Measurements from ENCODE around the gene PRR7. TPM values are rescaled to one million over a fixed set of nuclear protein-coding genes. Genes with fewer than 3 reads are reported as not detected.

The PRR7 gene
- total RNA-seq, 2 donors from 2014 or later, result 8.2 to 13.6 TPM

GRCh38 chr5:177495243-177496060 is 48.8 kb downstream of the PRR7 start:
- no peak for ATAC-seq (replicated peaks)
- Mint-ChIP-seq H3K27ac (no peak overlapping the region), H3K36me3 (ENCODE audit: low read depth) (peaks cover 9% of the 10 kb centered on the region), H3K27me3 (no peaks in the 10 kb centered on the region), H3K4me1 (peaks cover 16% of the 10 kb centered on the region), H3K9me3 (no peaks in the 10 kb centered on the region), H3K4me3 (peak overlapping the region; percentile 86)

DNA sequence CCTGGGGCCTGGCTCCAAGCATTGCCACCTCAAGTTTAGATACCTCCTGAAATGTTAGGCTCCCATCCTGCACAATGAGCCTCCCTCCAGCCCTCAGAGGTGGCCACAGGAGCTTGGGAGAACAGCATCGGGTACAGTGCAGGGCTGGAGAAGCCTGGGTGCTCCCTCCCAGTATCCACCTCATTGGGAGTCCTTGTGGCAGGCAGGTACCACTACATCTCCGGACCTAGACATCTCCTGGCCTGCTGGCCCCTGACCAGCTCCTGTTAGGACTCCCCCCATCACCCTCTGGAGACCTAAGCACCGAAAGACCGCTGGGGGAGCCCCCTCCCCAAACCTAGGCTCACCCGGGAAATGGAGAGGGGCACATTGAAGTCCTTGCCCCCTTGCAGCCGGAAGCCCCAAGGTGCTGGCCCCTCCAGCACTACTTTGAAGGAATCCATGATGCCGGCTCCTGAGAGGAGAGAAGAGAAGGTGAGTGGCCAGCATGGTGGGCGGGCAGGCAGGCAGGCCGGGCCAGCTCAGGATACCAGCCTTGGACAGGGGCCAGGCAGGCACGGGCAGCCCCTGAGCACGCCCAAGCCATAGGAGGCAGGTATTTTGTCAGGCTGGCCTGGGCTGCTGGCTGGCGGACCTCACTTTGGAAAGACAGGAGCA is 49.6 kb downstream of the PRR7 start:
- peak overlapping the region; percentile 86 for H3K4me3 Mint-ChIP-seq
- no peak overlapping the region for H3K27ac Mint-ChIP-seq
- no peaks in the 10 kb centered on the region for H3K9me3 Mint-ChIP-seq
- no peak for ATAC-seq (replicated peaks)
- H3K27me3 Mint-ChIP-seq, result no peaks in the 10 kb centered on the region
- peaks cover 2% of the 10 kb centered on the region for H3K36me3 Mint-ChIP-seq (ENCODE audit: low read depth)
- H3K4me1 Mint-ChIP-seq, result peaks cover 16% of the 10 kb centered on the region

DNA sequence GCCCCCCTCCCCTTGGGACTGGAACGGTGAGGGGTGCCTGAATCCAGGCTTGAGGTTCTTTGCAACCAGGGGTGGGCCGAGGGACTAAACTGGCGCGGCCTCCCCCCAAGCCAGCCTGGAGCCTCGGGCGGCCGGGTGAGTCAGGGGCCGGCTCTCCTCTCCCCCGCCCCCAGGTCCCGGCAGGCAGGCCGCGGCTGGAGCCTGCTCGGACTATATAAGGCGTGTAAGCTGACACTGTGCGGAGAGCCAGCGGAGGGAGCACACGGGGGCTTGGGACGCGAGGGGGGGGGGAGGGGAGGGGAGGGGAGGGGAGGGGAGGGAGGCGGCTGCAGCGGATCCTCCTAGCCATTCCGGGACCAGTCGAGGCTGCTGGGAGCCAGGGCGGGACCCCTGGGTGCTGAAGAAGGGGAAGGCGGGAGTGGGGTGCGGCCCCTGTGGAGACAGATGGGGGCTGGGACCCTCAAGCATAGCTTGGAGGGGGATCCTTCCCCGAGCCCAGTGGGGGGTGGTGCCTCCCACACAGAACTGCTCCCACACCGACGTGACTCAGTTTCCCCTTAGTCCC is 50.2 kb downstream of the PRR7 start:
- peaks cover 16% of the 10 kb centered on the region for H3K4me1 Mint-ChIP-seq
- H3K36me3 Mint-ChIP-seq (ENCODE audit: low read depth), result no peaks in the 10 kb centered on the region
- ATAC-seq (replicated peaks), result peak; percentile 15
- no peaks in the 10 kb centered on the region for H3K27me3 Mint-ChIP-seq
- no peaks in the 10 kb centered on the region for H3K9me3 Mint-ChIP-seq
- H3K27ac Mint-ChIP-seq, result no peak overlapping the region
- H3K4me3 Mint-ChIP-seq, result peak overlapping the region; percentile 86

DNA sequence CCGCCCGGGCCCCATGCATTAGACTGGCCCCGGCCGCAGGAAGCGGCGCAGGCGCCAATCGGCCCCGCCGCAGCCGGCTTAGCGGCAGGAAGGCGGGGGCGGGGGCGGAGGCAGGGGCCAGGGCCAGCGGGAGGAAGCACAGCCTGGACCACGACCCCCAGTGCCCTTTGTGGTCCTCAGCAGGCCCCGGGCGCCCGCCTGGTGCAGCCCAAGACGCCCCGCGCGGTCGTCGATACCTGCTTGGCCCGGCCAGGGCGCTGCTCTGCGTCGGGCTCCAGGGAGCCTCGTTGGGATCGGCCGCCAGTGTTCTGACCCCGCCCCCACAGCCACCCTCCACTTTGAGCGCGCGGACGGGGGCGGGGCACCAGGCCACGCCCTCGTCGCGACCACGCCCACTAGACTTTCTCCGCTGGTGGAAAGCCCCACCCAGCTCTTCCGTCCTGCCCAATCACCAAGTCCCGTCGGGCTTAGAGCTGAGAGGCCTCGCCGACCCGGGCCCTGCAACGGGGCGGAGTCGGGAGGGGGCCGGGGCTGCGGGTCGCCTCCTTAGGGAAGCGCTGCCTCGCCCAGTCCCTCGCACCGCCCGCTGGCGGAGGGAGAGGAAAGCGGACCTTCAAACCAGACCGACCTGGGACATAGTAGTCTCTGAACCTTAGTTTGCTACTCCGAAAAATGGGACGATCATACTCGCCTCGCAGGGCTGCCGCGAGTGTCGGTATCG is 50.8 kb downstream of the PRR7 start, which contains the start of gene PDLIM7:
PDLIM7 (minus strand) TSS at position 313 of the 721 bp plus-strand sequence. CDS start 1,092 bp downstream, outside the sequence.
- Mint-ChIP-seq H3K4me3 (peak within 1 kb of the TSS; percentile 86), H3K27me3 (no peaks in the 10 kb centered on the region), H3K4me1 (peaks cover 16% of the 10 kb centered on the region), H3K27ac (peak within 1 kb of the TSS; percentile 39), H3K9me3 (no peaks in the 10 kb centered on the region), H3K36me3 (ENCODE audit: low read depth) (no peaks in the 10 kb centered on the region)
- peak; percentile 87 for ATAC-seq (replicated peaks)

GRCh38 chr5:177498013-177498787 is 51.6 kb downstream of the PRR7 start:
- no peaks in the 10 kb centered on the region for H3K9me3 Mint-ChIP-seq

DNA sequence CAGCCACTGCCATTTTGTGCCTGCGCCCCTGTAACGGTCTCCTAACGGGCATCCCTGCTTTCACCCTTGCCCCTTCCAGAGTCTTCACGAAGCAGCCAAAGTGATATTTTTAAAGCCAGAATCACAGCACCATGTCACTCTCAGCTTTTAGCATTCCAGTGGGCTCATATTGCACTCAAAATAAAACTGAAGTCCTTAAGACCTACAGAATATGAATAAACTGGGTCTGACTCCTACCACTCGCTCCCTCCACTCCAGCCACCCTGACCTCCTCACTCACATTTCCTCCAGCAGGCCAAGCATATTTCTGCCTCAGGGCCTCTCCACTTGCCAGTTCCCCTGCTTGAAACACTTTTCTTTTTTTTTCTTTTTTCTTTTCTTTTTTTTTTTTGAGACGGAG is 53.2 kb downstream of the PRR7 start:
- ATAC-seq (replicated peaks), result no peak
- H3K4me3 Mint-ChIP-seq, result no peak overlapping the region
- H3K27ac Mint-ChIP-seq, result no peak overlapping the region
- H3K9me3 Mint-ChIP-seq, result no peaks in the 10 kb centered on the region
- H3K36me3 Mint-ChIP-seq (ENCODE audit: low read depth), result no peaks in the 10 kb centered on the region
- peaks cover 8% of the 10 kb centered on the region for H3K4me1 Mint-ChIP-seq
- no peaks in the 10 kb centered on the region for H3K27me3 Mint-ChIP-seq

More at GRCh38 chr5:177498013-177498787, 51.6 kb downstream of the PRR7 start:
- H3K4me3 Mint-ChIP-seq, result peak overlapping the region; percentile 86
- H3K36me3 Mint-ChIP-seq (ENCODE audit: low read depth), result no peaks in the 10 kb centered on the region
- peak; percentile 31 for ATAC-seq (replicated peaks)
- H3K4me1 Mint-ChIP-seq, result peaks cover 12% of the 10 kb centered on the region
- peak overlapping the region; percentile 39 for H3K27ac Mint-ChIP-seq
- H3K27me3 Mint-ChIP-seq, result no peaks in the 10 kb centered on the region

DNA sequence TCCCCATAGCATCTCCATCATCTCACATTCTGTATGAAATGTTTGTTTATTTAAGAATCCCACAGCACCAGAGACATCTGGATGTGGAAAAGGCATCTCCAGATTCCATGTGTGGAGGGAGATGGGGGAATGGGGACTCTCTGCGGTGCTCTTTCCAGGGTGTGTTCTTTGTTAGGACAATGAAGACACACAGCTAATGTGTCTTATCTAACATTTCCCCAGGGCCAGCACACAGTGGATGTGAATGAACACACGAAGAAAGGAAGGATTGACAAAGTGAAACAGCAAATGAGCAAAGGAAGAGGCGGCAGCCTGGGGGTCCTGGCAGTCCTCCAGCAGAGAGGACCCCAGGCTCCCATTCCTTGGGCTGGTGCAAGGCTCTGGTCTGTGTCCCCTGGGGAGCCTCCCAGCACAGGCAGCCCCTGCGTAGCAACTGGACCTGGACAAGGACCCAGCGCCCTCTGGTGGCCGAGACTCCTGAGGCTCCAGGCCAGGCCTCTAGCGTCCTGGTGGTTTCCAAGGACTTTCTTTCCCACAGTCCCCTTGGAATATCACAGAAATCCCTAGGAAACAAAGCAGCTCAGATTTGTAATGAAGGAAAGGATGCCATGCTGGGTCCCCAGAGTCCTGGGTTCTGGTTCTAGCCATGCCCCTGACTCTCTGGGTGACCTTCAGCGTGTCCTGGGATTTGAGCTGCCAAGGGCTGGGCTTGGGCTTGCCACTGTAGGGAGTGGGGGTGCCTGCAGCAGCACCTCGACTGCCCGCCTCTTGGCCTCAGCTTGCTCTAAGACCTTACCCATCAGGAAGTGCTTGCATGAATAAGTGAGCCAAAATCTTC is 54.3 kb downstream of the PRR7 start:
- Mint-ChIP-seq H3K27ac (peak overlapping the region; percentile 2), H3K4me1 (peaks cover 8% of the 10 kb centered on the region), H3K9me3 (no peaks in the 10 kb centered on the region), H3K27me3 (no peaks in the 10 kb centered on the region), H3K4me3 (no peak overlapping the region), H3K36me3 (ENCODE audit: low read depth) (no peaks in the 10 kb centered on the region)
- peak; percentile 33 for ATAC-seq (replicated peaks)

DNA sequence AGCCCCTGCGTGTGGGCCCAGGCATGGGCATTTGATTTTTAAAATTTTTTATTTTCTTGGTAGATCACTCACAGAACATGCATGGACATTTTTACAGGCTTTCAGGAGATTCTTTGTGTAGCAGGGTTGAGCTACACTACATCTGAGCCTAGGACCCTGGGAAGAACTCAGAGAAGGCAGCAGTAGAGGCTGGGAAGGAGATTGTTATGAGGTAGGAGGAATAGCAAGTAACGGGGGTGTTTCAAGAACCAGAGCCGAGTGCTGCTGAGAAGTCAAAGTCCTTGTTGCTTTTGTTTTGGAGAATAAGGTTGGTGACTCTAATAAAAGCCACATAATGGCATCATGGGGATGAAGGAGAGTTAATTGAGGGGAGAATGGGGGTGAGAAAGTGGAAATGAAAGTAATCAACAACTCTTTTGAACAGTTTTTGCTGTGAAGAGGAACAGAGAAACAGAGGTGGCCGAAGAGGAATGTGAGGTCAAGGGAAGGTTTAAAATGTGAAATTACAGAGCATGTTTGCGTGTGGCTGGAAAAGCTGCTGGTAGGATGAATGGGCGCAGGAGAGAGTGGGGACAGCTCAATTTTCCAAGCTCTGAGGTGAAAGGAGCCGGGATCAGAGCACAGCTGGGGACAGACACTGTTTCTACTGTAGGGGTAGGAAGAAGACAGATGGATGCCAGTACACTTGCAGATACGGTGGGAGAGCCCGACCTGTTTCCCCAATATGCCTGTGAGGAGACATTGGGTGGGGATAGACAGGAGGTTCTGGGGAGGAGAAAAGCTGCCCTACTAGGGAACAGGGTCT is 55.5 kb downstream of the PRR7 start:
- no peak for ATAC-seq (replicated peaks)
- Mint-ChIP-seq H3K4me3 (no peak overlapping the region), H3K4me1 (peaks cover 8% of the 10 kb centered on the region), H3K9me3 (no peaks in the 10 kb centered on the region), H3K27me3 (no peaks in the 10 kb centered on the region), H3K36me3 (ENCODE audit: low read depth) (no peaks in the 10 kb centered on the region), H3K27ac (no peak overlapping the region)

- H3K27me3 Mint-ChIP-seq, result no peaks in the 10 kb centered on the region
- H3K4me3 Mint-ChIP-seq, result no peak overlapping the region
- H3K9me3 Mint-ChIP-seq, result no peaks in the 10 kb centered on the region
- peaks cover 8% of the 10 kb centered on the region for H3K4me1 Mint-ChIP-seq
- H3K27ac Mint-ChIP-seq, result no peak overlapping the region
- no peaks in the 10 kb centered on the region for H3K36me3 Mint-ChIP-seq (ENCODE audit: low read depth)
- no peak for ATAC-seq (replicated peaks)
These were observed 56.3 kb downstream of the PRR7 start for GRCh38 chr5:177502886-177503285.

- H3K4me1 Mint-ChIP-seq, result peaks cover 5% of the 10 kb centered on the region
- no peak overlapping the region for H3K4me3 Mint-ChIP-seq
- no peaks in the 10 kb centered on the region for H3K36me3 Mint-ChIP-seq (ENCODE audit: low read depth)
- no peak for ATAC-seq (replicated peaks)
- no peaks in the 10 kb centered on the region for H3K9me3 Mint-ChIP-seq
- no peak overlapping the region for H3K27ac Mint-ChIP-seq
- H3K27me3 Mint-ChIP-seq, result no peaks in the 10 kb centered on the region
These were observed 56.9 kb downstream of the PRR7 start for GRCh38 chr5:177503351-177504085.

DNA sequence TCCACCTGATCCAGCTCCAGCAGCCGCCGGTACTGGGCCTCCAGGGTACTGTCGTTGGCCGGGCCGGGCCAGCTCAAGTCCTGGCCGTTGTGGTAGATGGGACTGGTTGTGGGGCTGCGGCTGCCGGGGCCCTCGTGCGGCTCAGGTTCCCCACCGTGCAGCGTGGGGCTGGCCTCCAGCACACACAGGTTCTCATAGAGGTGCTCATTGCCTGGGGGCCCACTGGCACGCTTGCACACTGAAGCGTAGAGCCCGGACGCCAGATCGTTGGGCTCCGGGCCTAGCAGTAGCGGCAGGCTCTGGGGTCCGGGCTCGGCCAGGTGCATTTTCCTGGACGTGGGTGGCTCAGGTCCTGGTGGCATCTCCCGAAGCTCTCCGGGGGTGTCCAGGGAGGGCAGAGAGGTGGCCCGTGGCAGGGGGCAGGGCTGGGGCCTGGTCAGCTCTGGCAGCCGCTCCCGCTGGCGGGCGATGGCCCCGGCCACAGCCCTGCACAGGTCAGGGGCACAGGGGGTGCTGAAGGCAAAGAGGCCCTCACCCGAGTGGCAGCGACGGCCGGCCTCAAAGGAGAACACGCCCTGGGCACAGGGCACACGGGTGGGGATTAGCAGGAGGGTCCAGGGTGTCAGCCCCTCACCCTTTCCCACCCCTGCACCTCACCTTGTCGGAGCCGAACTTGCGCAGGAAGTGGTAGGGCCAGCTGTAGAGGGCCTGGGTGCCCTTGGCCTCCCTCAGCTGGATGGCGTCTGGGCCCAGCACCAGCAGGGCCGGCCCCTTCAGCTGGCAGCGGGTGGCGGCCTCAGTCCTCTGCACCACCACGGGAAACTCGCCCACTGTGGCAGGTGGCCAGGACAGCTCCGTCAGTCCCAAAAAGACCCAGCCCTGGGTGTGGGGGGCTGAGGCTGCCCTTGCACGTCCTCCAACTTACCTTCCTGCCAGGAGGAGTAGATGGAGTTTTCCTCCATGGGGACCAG is 57.8 kb downstream of the PRR7 start:
- Mint-ChIP-seq H3K36me3 (ENCODE audit: low read depth) (no peaks in the 10 kb centered on the region), H3K4me1 (no peaks in the 10 kb centered on the region), H3K9me3 (no peaks in the 10 kb centered on the region), H3K4me3 (no peak overlapping the region), H3K27me3 (no peaks in the 10 kb centered on the region), H3K27ac (no peak overlapping the region)
- ATAC-seq (replicated peaks), result no peak
